ENCODE data around the gene WRAP53. TPM values are rescaled to one million over a fixed set of nuclear protein-coding genes. Genes with fewer than 3 reads are reported as not detected.
A peak's percentile ranks its signal among the peaks of the same experiment; 100 is the strongest.
"Not testable (repeated sequence)": the region's sequence is repeated elsewhere in the genome, so short reads cannot be mapped to it uniquely, and the experiment has no call there.

WRAP53 gene
- polyA plus RNA-seq (ENCODE audit: low read depth in 6 of 6): 10 to 100 TPM in 5 of 6 donors, 1 to 10 TPM in 1; 3.2 to 14.9 (median 12.9) TPM

DNA sequence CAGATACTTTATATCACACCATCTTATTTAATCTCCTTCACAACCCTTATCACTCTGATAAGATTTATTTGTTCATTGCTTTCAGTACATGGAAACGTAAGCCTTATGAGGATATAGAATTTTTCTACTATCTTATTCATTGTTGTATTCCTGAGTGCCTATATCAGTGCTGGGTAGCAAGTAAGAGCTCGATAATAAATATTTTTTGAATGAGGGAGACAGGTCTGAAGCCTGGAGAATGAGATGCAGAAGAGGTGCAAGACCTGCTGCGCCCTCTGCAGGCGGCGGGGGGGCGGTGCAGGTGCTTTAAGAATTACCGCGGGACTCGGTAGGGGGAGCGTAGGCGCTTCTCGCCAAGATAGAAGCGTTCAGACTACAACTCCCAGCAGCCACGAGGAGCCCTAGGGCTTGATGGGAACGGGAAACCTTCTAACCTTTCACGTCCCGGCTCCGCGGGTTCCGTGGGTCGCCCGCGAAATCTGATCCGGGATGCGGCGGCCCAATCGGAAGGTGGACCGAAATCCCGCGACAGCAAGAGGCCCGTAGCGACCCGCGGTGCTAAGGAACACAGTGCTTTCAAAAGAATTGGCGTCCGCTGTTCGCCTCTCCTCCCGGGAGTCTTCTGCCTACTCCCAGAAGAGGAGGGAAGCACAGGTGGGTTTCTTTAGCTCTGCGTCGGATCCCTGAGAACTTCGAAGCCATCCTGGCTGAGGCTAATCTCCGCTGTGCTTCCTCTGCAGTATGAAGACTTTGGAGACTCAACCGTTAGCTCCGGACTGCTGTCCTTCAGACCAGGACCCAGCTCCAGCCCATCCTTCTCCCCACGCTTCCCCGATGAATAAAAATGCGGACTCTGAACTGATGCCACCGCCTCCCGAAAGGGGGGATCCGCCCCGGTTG is at the start of gene WRAP53:
WRAP53 (plus strand) TSS at position 570 of the 900 bp plus-strand sequence; CDS start at position 742, 172 bp downstream.
- peak; percentile 68 to 73 for ATAC-seq (ENCODE audit: low read depth in 2 of 2)
- H3K9me3 Mint-ChIP-seq: no peaks in the 10 kb centered on the region
- H3K36me3 Mint-ChIP-seq: peaks cover 5 to 9% of the 10 kb centered on the region in 2 donors
- peak; percentile 94 for DNase-seq
- peak within 1 kb of the TSS; percentile 90 to 100 (median 98) for H3K4me3 Mint-ChIP-seq
- H3K27ac Mint-ChIP-seq: peak within 1 kb of the TSS; percentile 97 to 100 (median 99)
- peaks cover 32 to 53% (median 46%) of the 10 kb centered on the region in 3 donors for H3K4me1 Mint-ChIP-seq
- no peaks in the 10 kb centered on the region for H3K27me3 Mint-ChIP-seq

DNA sequence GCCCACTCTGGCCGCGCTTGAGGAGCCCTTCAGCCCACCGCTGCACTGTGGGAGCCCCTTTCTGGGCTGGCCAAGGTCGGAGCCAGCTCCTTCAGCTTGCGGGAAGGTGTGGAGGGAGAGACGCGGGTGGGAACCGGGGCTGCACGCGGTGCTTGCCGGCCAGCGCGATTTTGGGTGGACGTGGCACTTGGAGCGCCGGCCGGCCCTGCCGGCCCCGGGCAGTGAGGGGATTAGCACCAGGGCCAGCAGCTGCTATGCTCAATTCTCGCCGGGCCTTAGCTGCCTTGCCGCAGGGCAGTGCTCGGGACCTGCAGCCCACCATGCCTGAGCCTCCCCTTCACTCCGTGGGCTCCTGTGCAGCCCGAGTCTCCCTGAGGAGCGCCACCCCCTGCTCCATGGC is 47.5 kb upstream of the WRAP53 start:
- H3K27ac Mint-ChIP-seq: no peak overlapping the region
- no peaks in the 10 kb centered on the region for H3K36me3 Mint-ChIP-seq
- ATAC-seq (ENCODE audit: low read depth in 2 of 2) (no peak), DNase-seq (no peak)
- no peak overlapping the region for H3K4me3 Mint-ChIP-seq
- peaks cover 5 to 10% (median 6%) of the 10 kb centered on the region in 3 donors for H3K4me1 Mint-ChIP-seq
- H3K9me3 Mint-ChIP-seq: peaks cover 0 to 4% (median 0%) of the 10 kb centered on the region in 7 donors
- H3K27me3 Mint-ChIP-seq: peaks cover 2 to 8% (median 3%) of the 10 kb centered on the region in 3 donors

DNA sequence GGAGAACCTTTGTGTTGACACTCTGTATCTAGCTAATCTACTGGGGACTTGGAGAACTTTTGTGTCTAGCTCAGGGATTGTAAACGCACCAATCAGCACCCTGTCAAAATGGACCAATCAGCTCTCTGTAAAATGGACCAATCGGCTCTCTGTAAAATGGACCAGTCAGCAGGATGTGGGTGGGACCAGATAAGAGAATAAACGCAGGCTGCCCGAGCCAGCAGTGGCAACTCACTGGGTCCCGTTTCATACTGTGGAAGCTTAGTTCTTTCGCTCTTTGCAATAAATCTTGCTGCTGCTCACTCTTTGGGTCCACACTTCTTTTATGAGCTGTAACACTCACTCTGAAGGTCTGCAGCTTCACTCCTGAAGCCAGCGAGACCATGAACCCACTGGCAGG is 46.6 kb upstream of the WRAP53 start:
- peaks cover 5 to 13% (median 6%) of the 10 kb centered on the region in 3 donors for H3K4me1 Mint-ChIP-seq
- H3K27ac Mint-ChIP-seq: peak overlapping the region in 1 of 6 donors; percentile 26
- H3K27me3 Mint-ChIP-seq; ATAC-seq (ENCODE audit: low read depth in 2 of 2); H3K36me3 Mint-ChIP-seq; H3K9me3 Mint-ChIP-seq; DNase-seq: not testable (repeated sequence)
- peak overlapping the region in 2 of 8 donors; percentile 22 to 34 for H3K4me3 Mint-ChIP-seq

DNA sequence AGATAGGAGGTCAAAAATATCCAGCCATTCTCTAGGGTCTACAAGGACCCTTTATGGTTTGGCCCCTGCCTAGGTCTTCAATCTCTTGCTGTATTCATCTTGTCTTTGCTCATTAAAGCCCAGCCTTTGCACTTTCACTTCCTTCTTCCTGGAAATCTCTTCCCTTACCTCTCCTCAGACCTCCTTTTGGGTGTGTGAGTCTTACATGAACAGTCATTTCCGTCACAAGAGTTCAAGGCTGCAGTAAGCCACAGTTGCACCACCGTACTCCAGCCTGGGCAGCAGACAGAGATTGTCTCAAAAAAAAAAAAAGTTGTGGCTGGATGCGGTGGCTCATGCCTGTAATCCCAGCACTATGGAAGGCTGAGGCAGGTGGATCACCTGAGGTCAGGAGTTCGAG is 43.5 kb upstream of the WRAP53 start:
- Mint-ChIP-seq H3K4me1 (peaks cover 6 to 14% (median 7%) of the 10 kb centered on the region in 3 donors), H3K9me3 (peaks cover 0 to 4% (median 0%) of the 10 kb centered on the region in 7 donors), H3K27ac (peak overlapping the region in 1 of 6 donors; percentile 13), H3K36me3 (no peaks in the 10 kb centered on the region), H3K27me3 (peaks cover under 1 to 27% (median 14%) of the 10 kb centered on the region in 3 donors), H3K4me3 (peak overlapping the region in 1 of 8 donors; percentile 51)
- peak; percentile 40 to 47 for ATAC-seq (ENCODE audit: low read depth in 2 of 2)
- no peak for DNase-seq

DNA sequence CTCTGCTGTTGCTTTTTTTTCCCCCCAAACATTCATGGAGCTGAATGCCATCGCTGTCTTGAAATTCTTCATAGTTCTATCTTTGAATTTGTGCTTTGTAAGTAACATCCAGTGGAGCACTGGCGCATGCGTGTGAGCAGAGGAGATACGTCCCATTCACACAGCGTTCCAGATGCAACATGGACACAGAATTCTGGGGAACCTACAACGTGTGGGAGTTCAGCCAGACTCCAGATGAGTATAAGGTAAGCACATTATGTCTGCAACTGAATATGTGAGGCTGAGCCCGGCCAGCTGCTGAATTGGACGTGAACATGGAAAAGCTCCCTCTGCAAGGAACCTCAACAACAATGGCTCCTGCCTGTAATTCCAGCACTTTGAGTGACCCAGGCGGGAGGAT is 41.8 kb upstream of the WRAP53 start:
- Mint-ChIP-seq H3K9me3 (peaks cover 0 to 4% (median 0%) of the 10 kb centered on the region in 7 donors), H3K27me3 (peaks cover 10 to 44% (median 30%) of the 10 kb centered on the region in 3 donors), H3K36me3 (no peaks in the 10 kb centered on the region), H3K27ac (no peak overlapping the region), H3K4me1 (peaks cover 22 to 27% (median 23%) of the 10 kb centered on the region in 3 donors), H3K4me3 (no peak overlapping the region)
- ATAC-seq (ENCODE audit: low read depth in 2 of 2): no peak
- DNase-seq: no peak

DNA sequence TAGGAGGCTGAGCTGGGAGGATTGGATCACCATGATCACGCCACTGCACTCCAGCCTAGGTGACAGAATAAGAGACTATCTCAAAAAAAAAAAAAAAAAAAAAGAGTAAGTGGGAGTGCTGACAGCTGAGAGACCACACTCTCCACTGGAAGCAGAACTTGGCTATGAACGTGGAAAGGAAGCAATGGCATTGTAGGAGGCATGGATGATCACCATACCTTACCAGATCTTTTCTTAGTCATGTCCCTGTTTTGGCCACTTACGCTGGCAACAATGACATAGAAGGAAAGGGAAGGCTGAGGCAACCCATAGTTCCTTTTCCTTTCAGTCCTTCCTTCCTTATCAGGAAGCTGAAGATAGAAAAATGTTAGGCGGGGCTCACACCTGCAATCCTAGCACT is 41.3 kb upstream of the WRAP53 start:
- H3K9me3 Mint-ChIP-seq: no peaks in the 10 kb centered on the region
- H3K36me3 Mint-ChIP-seq: no peaks in the 10 kb centered on the region
- no peak for ATAC-seq (ENCODE audit: low read depth in 2 of 2)
- H3K27me3 Mint-ChIP-seq: peaks cover 10 to 48% (median 35%) of the 10 kb centered on the region in 3 donors
- DNase-seq: no peak
- no peak overlapping the region for H3K27ac Mint-ChIP-seq
- peaks cover 23 to 27% (median 23%) of the 10 kb centered on the region in 3 donors for H3K4me1 Mint-ChIP-seq
- peak overlapping the region in 1 of 8 donors; percentile 40 for H3K4me3 Mint-ChIP-seq

DNA sequence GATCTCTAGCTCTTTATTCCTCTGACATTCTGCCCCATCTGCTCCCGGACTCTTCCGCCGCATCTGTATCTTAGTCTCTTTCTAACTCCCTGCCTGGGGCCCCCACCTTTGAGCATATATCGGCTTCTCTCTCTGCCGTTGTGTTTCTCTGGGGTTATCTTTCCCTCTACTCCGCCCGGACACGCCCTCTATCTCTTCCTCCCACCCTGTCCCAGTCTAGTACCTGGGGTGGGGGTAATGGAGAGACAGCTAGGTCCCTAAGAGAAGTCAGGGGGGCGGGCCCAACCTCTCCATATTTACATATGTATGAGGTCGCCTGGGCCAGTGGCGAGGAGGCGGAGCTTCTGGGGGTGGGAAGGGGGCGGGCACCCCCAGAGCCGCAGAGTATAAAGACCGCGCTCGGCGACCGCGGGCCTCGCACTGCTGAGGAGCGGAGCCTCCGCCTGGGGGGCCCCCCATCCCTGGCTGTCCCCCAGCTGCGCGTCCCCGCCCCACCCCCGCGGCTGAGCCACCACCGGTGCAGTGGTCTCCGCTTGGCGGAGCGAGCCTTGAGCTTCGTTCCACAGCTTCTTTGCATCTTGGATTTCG is 37.7 kb upstream of the WRAP53 start, which contains the start of gene ATP1B2:
ATP1B2 (plus strand) TSS at position 418 of the 588 bp plus-strand sequence. CDS start 593 bp downstream, outside the sequence.
- Mint-ChIP-seq H3K27me3 (peaks cover 21 to 69% (median 67%) of the 10 kb centered on the region in 3 donors), H3K36me3 (no peaks in the 10 kb centered on the region), H3K9me3 (no peaks in the 10 kb centered on the region), H3K27ac (peak within 1 kb of the TSS in 5 of 6 donors; percentile 46 to 88 (median 61)), H3K4me3 (peak within 1 kb of the TSS; percentile 84 to 96 (median 90)), H3K4me1 (peaks cover 17 to 22% (median 20%) of the 10 kb centered on the region in 3 donors)
- ATAC-seq (ENCODE audit: low read depth in 2 of 2) (peak; percentile 91 to 92), DNase-seq (peak; percentile 68)

DNA sequence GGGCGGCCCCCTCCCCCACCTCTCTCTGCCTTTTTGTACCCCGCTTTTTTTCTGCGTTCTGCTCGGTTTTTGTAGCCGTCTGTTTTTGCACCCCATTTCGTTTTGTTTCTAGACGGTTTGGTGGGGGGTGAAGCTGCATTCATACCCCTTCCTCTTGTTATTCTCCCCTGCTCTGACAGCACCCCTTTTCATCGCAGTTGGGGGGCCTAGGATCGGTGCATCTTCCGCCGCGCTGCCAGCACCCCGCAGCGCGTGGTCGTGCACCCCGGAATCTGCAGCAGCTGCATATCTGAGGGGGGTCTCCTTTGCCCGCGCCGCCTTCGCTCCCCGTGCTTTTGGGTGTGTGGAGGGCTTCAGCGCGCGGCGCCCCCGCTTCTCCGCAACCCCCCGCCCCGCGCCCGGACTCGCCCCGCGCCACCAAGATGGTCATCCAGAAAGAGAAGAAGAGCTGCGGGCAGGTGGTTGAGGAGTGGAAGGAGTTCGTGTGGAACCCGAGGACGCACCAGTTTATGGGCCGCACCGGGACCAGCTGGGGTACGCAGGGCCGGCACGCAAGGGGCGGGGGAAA is 37.1 kb upstream of the WRAP53 start:
- H3K36me3 Mint-ChIP-seq: no peaks in the 10 kb centered on the region
- H3K4me1 Mint-ChIP-seq: peaks cover 17 to 22% (median 19%) of the 10 kb centered on the region in 3 donors
- peak in 1 of 2 donors; percentile 3 for ATAC-seq (ENCODE audit: low read depth in 2 of 2)
- peaks cover 21 to 65% (median 62%) of the 10 kb centered on the region in 3 donors for H3K27me3 Mint-ChIP-seq
- peak overlapping the region in 2 of 6 donors; percentile 46 to 68 for H3K27ac Mint-ChIP-seq
- no peaks in the 10 kb centered on the region for H3K9me3 Mint-ChIP-seq
- H3K4me3 Mint-ChIP-seq: peak overlapping the region; percentile 82 to 96 (median 86)
- DNase-seq: no peak

DNA sequence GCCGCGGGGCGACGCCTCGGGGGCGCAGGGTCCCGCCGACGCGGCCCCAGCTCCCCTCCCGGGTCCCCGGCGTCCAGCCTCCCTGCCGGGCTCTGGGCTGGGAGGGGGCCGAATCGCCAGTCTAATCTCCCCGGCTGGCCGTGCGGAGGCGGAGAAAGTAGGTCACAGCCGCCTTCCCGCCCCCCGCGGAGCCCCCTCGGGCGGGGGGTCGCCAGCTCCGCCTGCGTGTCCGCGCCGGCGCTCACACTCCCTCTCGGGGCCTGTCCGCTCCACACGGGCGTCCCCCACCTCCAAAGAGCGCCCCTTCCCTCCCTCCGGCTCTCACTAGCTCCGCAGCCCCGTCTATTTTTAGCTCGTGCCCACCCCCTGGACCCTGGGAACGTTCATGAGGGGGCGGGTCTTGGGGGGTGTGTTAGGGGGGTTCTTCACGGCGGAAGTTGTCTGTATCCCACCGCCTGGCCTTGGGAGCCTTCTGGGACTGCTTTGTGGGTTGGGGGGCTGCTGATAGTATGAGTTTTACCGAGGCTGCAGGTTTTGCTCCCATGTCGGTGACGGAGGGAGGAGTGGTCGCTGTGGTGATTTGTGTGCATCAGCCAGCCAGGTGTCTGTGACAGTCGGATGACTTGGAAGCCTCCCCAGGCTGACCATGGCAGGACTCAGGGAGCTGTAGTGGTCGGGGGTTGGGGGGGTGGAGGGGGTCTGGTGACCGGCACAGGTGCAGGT is 36.5 kb upstream of the WRAP53 start:
- H3K27me3 Mint-ChIP-seq: peaks cover 21 to 58% (median 55%) of the 10 kb centered on the region in 3 donors

DNA sequence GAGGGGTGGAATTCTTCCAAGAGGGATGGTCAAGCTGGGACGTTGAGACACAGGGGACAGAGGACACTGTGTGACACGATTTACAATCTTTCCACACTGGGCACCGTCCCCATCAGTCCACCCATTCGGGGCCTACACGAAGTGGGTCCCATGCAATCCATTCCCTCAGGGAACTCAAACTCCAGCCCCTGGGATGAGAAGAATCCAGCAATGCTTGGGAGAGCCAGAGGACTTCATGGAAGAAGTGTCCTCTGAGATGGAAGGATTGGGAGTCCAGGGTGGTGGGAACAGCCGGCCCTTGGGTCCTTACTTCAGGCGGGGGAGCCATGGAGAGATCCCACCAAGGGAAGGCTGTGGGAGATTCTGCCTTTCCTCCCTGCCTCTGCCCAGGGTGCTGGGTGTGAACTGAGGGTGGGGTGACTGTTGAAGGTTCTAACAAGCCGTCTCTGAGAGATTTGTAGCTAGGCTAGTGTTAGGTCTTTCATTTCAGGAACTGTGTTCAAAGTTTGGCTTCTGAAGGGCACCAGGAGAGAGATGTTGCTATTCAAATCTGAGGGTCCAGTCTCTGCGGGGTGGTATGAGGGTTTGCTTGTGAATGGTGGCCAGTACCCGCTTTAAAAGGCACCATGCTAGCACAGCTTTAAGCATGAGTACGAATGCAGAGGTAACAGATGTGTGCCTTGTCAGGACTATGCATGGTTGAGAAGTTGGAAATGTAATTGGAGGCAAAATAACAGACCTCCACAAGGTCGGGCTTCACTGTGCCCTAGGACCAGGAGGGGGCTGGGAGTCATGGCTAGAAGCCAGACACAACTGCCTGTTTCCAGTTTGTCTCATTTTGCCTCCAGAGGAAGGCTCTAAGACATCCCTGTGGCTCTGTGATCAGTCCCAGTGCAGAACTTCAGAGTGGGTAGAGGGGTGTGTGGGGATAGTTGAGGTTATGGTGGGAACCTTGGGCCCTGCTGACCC is 35.6 kb upstream of the WRAP53 start:
- H3K36me3 Mint-ChIP-seq: no peaks in the 10 kb centered on the region
- peak overlapping the region in 6 of 8 donors; percentile 37 to 90 (median 69) for H3K4me3 Mint-ChIP-seq
- peak overlapping the region in 1 of 6 donors; percentile 49 for H3K27ac Mint-ChIP-seq
- peaks cover 17 to 26% (median 18%) of the 10 kb centered on the region in 3 donors for H3K4me1 Mint-ChIP-seq
- H3K27me3 Mint-ChIP-seq: peaks cover 21 to 57% (median 50%) of the 10 kb centered on the region in 3 donors
- H3K9me3 Mint-ChIP-seq: no peaks in the 10 kb centered on the region
- no peak for ATAC-seq (ENCODE audit: low read depth in 2 of 2)
- no peak for DNase-seq

More for the DNA sequence above, 36.5 kb upstream of the WRAP53 start:
- Mint-ChIP-seq H3K4me1 (peaks cover 17 to 22% (median 18%) of the 10 kb centered on the region in 3 donors), H3K36me3 (no peaks in the 10 kb centered on the region), H3K4me3 (peak overlapping the region in 7 of 8 donors; percentile 39 to 90 (median 68)), H3K27ac (peak overlapping the region in 1 of 6 donors; percentile 49), H3K9me3 (no peaks in the 10 kb centered on the region)
- DNase-seq: no peak
- no peak for ATAC-seq (ENCODE audit: low read depth in 2 of 2)

DNA sequence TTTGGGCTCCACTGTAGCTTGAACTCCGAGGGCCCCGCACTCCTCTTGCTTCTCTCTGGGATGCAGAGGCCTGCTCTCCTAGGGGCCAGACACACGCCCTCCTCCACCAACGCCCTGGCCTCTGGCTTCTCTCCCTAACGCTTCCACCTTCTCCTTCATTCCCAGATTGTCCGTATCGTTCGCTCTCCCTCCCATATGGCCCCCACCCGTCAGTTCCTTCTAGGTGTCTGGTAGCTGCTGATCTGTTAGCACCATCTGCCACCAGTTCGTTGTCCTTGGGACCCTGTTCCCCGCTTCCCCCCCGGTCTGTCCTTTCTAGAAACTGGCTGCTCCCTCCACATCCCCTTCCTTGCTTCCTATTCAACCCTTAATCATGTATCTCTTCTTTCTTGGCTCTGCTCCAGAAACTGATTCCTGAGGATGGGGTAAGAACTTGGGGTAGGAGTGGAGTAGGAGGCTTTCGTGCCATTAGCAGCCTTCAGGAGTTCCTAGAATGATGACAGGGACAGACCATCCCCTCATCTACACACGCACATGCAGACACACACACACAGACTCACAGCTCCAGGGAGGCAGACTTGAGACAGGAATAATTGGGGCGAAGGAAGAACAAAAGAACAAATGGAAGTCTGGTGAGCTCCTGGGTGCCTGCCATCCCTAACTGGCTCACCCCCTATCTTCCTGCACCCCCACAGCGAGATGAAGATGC is 33.3 kb upstream of the WRAP53 start:
- DNase-seq (no peak), ATAC-seq (ENCODE audit: low read depth in 2 of 2) (no peak)
- H3K27ac Mint-ChIP-seq: peak overlapping the region in 2 of 6 donors; percentile 5 to 18
- H3K27me3 Mint-ChIP-seq: peaks cover 18 to 53% (median 38%) of the 10 kb centered on the region in 3 donors
- peak overlapping the region in 1 of 8 donors; percentile 64 for H3K4me3 Mint-ChIP-seq
- peaks cover 14 to 23% (median 14%) of the 10 kb centered on the region in 3 donors for H3K4me1 Mint-ChIP-seq
- H3K36me3 Mint-ChIP-seq: no peaks in the 10 kb centered on the region
- no peaks in the 10 kb centered on the region for H3K9me3 Mint-ChIP-seq
